Liver (tissue), 9 donors: ENCODE measurements around the gene DDX55. TPM values are rescaled to one million over a fixed set of nuclear protein-coding genes. Genes with fewer than 3 reads are reported as not detected.
"Not testable (repeated sequence)": the region's sequence is repeated elsewhere in the genome, so short reads cannot be mapped to it uniquely, and the experiment has no call there.

ENCODE experiments used
- DNase-seq: peaks from one replicate; pipeline ENCODE4 v3.0.0-alpha.2; 2017; ENCODE audit warnings: low spot score
- H3K27ac ChIP-seq, 2 donors: one replicate each; pipeline ENCODE4 v1.7.0; 2013; ENCODE audit warnings: inconsistent platforms in 2 of 2, low read length in 2 of 2, control low read depth in 1 of 2, low read depth in 1 of 2, mild to moderate bottlenecking in 1 of 2
- H3K27me3 ChIP-seq, 4 donors: one replicate each; pipeline versions ENCODE4 v1.6.1 to v1.7.0; 2013; ENCODE audit warnings: low read length in 3 of 4, inconsistent platforms in 1 of 4, mild to moderate bottlenecking in 1 of 4, moderate library complexity in 1 of 4; ENCODE audit not compliant: control insufficient read depth in 4 of 4, insufficient read depth in 4 of 4
- H3K36me3 ChIP-seq, 4 donors: one replicate each; pipeline versions ENCODE4 v1.6.1 to v1.7.0; 2013; ENCODE audit warnings: low read length in 3 of 4, mild to moderate bottlenecking in 3 of 4, low read depth in 1 of 4, moderate library complexity in 1 of 4; ENCODE audit not compliant: control insufficient read depth in 4 of 4, insufficient read depth in 3 of 4
- H3K4me1 ChIP-seq, 4 donors: one replicate each; pipeline versions ENCODE4 v1.6.1 to v1.7.0; 2013; ENCODE audit warnings: low read length in 3 of 4, mild to moderate bottlenecking in 3 of 4, moderate library complexity in 1 of 4; ENCODE audit not compliant: control insufficient read depth in 4 of 4, insufficient read depth in 4 of 4
- H3K4me3 ChIP-seq, 3 donors: one replicate each; pipeline versions ENCODE4 v1.6.1 to v1.7.0; 2013; ENCODE audit warnings: low read length in 3 of 3, control low read depth in 1 of 3, low read depth in 1 of 3, mild to moderate bottlenecking in 1 of 3
- H3K9ac ChIP-seq, 2 donors: one replicate each; pipeline ENCODE4 v1.7.0; 2013; ENCODE audit warnings: low read length in 2 of 2, mild to moderate bottlenecking in 2 of 2, moderate library complexity in 2 of 2, control low read depth in 1 of 2, low read depth in 1 of 2
- H3K9me3 ChIP-seq, 4 donors: one replicate each; pipeline versions ENCODE4 v1.6.1 to v1.7.0; 2013; ENCODE audit warnings: low read length in 3 of 4; ENCODE audit not compliant: control insufficient read depth in 4 of 4
- EGR1 ChIP-seq, 2 donors: IDR thresholded peaks; 2 replicates each; pipeline ENCODE4 v1.6.1; 2016 to 2018; ENCODE audit warnings: antibody characterized with exemption in 2 of 2, low read depth in 2 of 2
- FOXA1 ChIP-seq: IDR thresholded peaks from 2 replicates; pipeline ENCODE4 v1.6.1; 2016; ENCODE audit warnings: antibody characterized with exemption
- FOXA2 ChIP-seq: IDR thresholded peaks from 2 replicates; pipeline ENCODE4 v1.6.1; 2016; ENCODE audit warnings: antibody characterized with exemption
- HNF4A ChIP-seq, 2 donors: conservative IDR thresholded peaks; 2 replicates each; pipeline ENCODE4 v1.6.1; 2016; ENCODE audit warnings: antibody characterized with exemption in 2 of 2, mild to moderate bottlenecking in 2 of 2
- HNF4G ChIP-seq: IDR thresholded peaks from 2 replicates; pipeline ENCODE4 v1.6.1; 2016; ENCODE audit warnings: antibody characterized with exemption
- JUND ChIP-seq, 2 donors: IDR thresholded peaks; 2 replicates each; pipeline ENCODE4 v1.6.1; 2016; ENCODE audit warnings: antibody characterized with exemption in 2 of 2
- NR2F2 ChIP-seq: IDR thresholded peaks from 2 replicates; pipeline ENCODE4 v1.6.1; 2016; ENCODE audit warnings: antibody characterized with exemption
- RAD21 ChIP-seq, 2 donors: IDR thresholded peaks; 2 replicates each; pipeline ENCODE4 v1.6.1; 2016; ENCODE audit warnings: antibody characterized with exemption in 2 of 2, mild to moderate bottlenecking in 2 of 2
- RXRA ChIP-seq, 2 donors: IDR thresholded peaks; 2 replicates each; pipeline ENCODE4 v1.6.1; 2017 to 2018; ENCODE audit warnings: antibody characterized with exemption in 2 of 2, mild to moderate bottlenecking in 1 of 2
- TAF1 ChIP-seq: conservative IDR thresholded peaks from 2 replicates; pipeline ENCODE4 v1.6.1; 2016; ENCODE audit warnings: antibody characterized with exemption, mild to moderate bottlenecking
- YY1 ChIP-seq: IDR thresholded peaks from 2 replicates; pipeline ENCODE4 v1.6.1; 2016; ENCODE audit warnings: antibody characterized with exemption, mild to moderate bottlenecking
- WGBS: extraction: QIAGEN DNeasy Blood & Tissue Kit; methylation state at CpG from one replicate; pipeline ENCODE4 v1.1.7; 2013; 5-methylcytosine and 5-hydroxymethylcytosine counted together
- polyA plus RNA-seq, 2 donors: library from polyadenylated mRNA; stranded (reverse) in 1 of 2; unstranded in 1 of 2; fragments of 200-250 nt in 1 of 2; fragments of >200 nt in 1 of 2; fragmentation: Nextera tagmentation in 1 of 2; extraction: Ambion mirVana in 1 of 2; gene quantifications; one replicate each; pipeline versions ENCODE4 v1.2.1 to v1.2.3, GENCODE V29; 2013 to 2015
- total RNA-seq, 2 donors: library from RNA; depleted of rRNA; stranded (reverse); fragments of >200 nt; gene quantifications; one replicate each; pipeline ENCODE4 v1.2.3, GENCODE V29; 2014
- TF ChIP-seq, protein P1 (sequence below): IDR thresholded peaks from 2 replicates; pipeline ENCODE4 v1.6.1; 2016; ENCODE audit warnings: antibody characterized with exemption, mild to moderate bottlenecking
- TF ChIP-seq, protein P2 (sequence below): IDR thresholded peaks from 2 replicates; pipeline ENCODE4 v1.6.1; 2016; ENCODE audit warnings: antibody characterized with exemption
- TF ChIP-seq, protein P3 (sequence below): fragments of 150-350 bp; IDR thresholded peaks from 2 replicates; pipeline ENCODE4 v1.5.1; 2017; ENCODE audit warnings: improper control_type of control experiment, low read depth, low read length; ENCODE audit not compliant: missing input control
- donor health status: healthy.
- donor health status: healthy.
- donor health status: healthy.
- donor health status: healthy.
- donor health status: healthy.

The DDX55 gene
- total and polyA plus RNA-seq, 4 donors: 6.9 to 13.4 (median 9.6) TPM

DNA sequence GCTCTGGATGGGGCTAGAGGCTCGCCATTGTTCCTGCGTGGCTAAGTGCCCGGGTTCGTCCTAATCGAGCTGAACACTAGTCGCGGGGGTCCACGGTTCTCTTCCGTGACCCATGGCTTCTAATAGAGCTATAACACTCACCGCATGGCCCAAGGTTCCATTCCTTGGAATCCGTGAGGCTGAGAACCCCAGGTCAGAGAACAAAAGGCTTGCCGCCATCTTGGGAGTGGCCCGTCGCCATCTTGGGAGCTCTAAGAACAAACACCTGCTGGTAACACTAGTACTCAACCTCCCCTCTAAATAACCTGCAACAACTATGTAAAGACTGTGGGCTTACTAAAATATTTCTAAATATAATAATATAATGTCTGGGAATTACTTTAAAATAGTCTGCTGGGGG, 43.4 kb upstream of the DDX55 start:
- H3K9me3 ChIP-seq, H3K9ac ChIP-seq, H3K4me3 ChIP-seq, H3K4me1 ChIP-seq, H3K36me3 ChIP-seq, DNase-seq, H3K27ac ChIP-seq, H3K27me3 ChIP-seq: not testable (repeated sequence)
- 95% methylated on average over 14 of the region's 14 CpGs for WGBS

DNA sequence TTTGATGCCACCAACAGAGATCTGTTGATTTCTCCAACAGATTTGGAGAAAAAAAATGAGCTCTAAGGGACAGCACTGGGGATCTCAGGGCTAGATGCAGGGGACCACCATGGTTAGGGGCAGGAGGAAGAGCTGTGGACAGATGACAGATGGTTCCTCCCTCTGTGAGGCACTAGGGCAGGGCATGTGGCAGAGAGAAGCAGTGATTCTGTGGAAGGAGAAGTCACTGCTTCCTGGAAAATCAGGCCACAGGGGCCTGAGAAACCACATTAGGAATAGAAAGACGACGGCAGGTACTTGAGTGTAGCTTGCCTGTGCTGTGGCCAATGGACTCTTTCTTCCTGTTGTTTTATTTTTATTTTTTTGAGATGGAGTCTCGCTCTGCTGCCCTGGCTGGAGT, 42.4 kb upstream of the DDX55 start:
- Histone ChIP-seq H3K9me3 (no peaks in the 10 kb centered on the region), H3K9ac (no peak overlapping the region), H3K36me3 (no peaks in the 10 kb centered on the region), H3K27ac (no peak overlapping the region), H3K4me3 (no peak overlapping the region), H3K4me1 (no peaks in the 10 kb centered on the region), H3K27me3 (no peaks in the 10 kb centered on the region)
- TF ChIP-seq NR2F2: no peak
- WGBS: 84% methylated on average over 3 of the region's 3 CpGs
- DNase-seq: no peak

DNA sequence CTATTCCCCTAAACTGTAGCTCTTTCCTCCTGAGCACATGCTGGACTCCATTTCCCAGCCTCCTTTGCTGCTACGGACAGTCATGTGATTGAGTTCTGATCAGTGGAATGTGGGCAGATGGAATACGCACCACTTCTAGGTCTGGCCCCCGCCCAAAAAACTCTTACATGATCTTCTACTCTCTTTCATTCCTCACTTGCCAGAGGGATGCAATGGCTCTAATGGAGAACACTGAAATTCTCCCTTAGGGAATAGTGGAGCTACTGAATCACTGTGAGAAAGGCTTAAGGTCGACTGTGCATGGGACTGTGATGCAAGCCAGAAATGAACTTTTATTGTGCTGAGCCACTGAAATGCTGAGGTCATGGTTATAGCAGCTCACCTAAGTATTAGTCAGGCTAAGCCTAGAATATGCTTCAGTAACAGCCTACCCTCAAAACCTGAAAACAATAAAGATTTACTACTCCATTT, 30.5 kb upstream of the DDX55 start:
- TF ChIP-seq RAD21 (IDR thresholded peaks at IDR 0.05) (no peak), RXRA (IDR thresholded peaks at IDR 0.05) (no peak), JUND (IDR thresholded peaks at IDR 0.05) (no peak), EGR1 (IDR thresholded peaks at IDR 0.05; ENCODE audit: low read depth in 2 of 2) (no peak), HNF4A (conservative IDR thresholded peaks at IDR 0.05) (no peak), HNF4G (no peak), FOXA2 (no peak), YY1 (no peak), TAF1 (no peak), FOXA1 (no peak)
- TF ChIP-seq, protein P1, sequence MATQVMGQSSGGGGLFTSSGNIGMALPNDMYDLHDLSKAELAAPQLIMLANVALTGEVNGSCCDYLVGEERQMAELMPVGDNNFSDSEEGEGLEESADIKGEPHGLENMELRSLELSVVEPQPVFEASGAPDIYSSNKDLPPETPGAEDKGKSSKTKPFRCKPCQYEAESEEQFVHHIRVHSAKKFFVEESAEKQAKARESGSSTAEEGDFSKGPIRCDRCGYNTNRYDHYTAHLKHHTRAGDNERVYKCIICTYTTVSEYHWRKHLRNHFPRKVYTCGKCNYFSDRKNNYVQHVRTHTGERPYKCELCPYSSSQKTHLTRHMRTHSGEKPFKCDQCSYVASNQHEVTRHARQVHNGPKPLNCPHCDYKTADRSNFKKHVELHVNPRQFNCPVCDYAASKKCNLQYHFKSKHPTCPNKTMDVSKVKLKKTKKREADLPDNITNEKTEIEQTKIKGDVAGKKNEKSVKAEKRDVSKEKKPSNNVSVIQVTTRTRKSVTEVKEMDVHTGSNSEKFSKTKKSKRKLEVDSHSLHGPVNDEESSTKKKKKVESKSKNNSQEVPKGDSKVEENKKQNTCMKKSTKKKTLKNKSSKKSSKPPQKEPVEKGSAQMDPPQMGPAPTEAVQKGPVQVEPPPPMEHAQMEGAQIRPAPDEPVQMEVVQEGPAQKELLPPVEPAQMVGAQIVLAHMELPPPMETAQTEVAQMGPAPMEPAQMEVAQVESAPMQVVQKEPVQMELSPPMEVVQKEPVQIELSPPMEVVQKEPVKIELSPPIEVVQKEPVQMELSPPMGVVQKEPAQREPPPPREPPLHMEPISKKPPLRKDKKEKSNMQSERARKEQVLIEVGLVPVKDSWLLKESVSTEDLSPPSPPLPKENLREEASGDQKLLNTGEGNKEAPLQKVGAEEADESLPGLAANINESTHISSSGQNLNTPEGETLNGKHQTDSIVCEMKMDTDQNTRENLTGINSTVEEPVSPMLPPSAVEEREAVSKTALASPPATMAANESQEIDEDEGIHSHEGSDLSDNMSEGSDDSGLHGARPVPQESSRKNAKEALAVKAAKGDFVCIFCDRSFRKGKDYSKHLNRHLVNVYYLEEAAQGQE: no peak
- TF ChIP-seq, protein P2, sequence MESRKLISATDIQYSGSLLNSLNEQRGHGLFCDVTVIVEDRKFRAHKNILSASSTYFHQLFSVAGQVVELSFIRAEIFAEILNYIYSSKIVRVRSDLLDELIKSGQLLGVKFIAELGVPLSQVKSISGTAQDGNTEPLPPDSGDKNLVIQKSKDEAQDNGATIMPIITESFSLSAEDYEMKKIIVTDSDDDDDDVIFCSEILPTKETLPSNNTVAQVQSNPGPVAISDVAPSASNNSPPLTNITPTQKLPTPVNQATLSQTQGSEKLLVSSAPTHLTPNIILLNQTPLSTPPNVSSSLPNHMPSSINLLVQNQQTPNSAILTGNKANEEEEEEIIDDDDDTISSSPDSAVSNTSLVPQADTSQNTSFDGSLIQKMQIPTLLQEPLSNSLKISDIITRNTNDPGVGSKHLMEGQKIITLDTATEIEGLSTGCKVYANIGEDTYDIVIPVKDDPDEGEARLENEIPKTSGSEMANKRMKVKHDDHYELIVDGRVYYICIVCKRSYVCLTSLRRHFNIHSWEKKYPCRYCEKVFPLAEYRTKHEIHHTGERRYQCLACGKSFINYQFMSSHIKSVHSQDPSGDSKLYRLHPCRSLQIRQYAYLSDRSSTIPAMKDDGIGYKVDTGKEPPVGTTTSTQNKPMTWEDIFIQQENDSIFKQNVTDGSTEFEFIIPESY: no peak
- TF ChIP-seq, protein P3, sequence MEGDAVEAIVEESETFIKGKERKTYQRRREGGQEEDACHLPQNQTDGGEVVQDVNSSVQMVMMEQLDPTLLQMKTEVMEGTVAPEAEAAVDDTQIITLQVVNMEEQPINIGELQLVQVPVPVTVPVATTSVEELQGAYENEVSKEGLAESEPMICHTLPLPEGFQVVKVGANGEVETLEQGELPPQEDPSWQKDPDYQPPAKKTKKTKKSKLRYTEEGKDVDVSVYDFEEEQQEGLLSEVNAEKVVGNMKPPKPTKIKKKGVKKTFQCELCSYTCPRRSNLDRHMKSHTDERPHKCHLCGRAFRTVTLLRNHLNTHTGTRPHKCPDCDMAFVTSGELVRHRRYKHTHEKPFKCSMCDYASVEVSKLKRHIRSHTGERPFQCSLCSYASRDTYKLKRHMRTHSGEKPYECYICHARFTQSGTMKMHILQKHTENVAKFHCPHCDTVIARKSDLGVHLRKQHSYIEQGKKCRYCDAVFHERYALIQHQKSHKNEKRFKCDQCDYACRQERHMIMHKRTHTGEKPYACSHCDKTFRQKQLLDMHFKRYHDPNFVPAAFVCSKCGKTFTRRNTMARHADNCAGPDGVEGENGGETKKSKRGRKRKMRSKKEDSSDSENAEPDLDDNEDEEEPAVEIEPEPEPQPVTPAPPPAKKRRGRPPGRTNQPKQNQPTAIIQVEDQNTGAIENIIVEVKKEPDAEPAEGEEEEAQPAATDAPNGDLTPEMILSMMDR: no peak
- 34% methylated on average over 4 of the region's 4 CpGs for WGBS
- Histone ChIP-seq H3K27me3 (no peaks in the 10 kb centered on the region), H3K27ac (no peak overlapping the region), H3K36me3 (no peaks in the 10 kb centered on the region), H3K4me1 (no peaks in the 10 kb centered on the region), H3K9me3 (no peaks in the 10 kb centered on the region), H3K9ac (no peak overlapping the region), H3K4me3 (no peak overlapping the region)
- no peak for DNase-seq
